Esophagus muscularis mucosa (tissue), 3 donors: ENCODE measurements around the gene THAP4.

ENCODE experiments used
- CTCF ChIP-seq, 3 experiments: fragments of 200-600 bp in 2 of 3; fragments of 450-650 bp in 1 of 3; sonication (generic) in 2 of 3; IDR thresholded peaks; one replicate each; pipeline ENCODE4 v1.5.1; 2017 to 2019; ENCODE audit warnings: antibody characterized with exemption in 3 of 3, mild to moderate bottlenecking in 2 of 3, moderate library complexity in 1 of 3
- POLR2A ChIP-seq: fragments of 450-650 bp; IDR thresholded peaks from one replicate; pipeline ENCODE4 v1.6.1; 2017; ENCODE audit warnings: antibody characterized with exemption, moderate library complexity, mild to moderate bottlenecking, low read depth
- POLR2AphosphoS5 ChIP-seq, 2 donors: sonication (generic); formaldehyde crosslinking; IDR thresholded peaks; one replicate each; pipeline ENCODE4 v1.6.1; 2017; ENCODE audit warnings: antibody characterized with exemption in 2 of 2

GRCh38 chr2:241660593-241661213 is 23.7 kb upstream of the THAP4 start:
- TF ChIP-seq POLR2A (no peak), CTCF (IDR thresholded peaks at IDR 0.05) (no peak), POLR2AphosphoS5 (IDR thresholded peaks at IDR 0.05) (no peak)
